LNCaP clone FGC (cell line): ENCODE data around the gene SCEL.

Experiments used
- DNase-seq: peaks from one replicate; pipeline ENCODE4 v3.0.0-alpha.2; 2011; ENCODE audit warnings: low read depth
- H3K4me3 ChIP-seq: 2 replicates; pipeline ENCODE4 v1.5.1; 2011; ENCODE audit warnings: mild to moderate bottlenecking, low read depth, low read length, control low read depth
- TF ChIP-seq, protein P1 (sequence below): IDR thresholded peaks from 2 replicates; pipeline ENCODE4 v1.5.1; 2012; ENCODE audit warnings: mild to moderate bottlenecking; ENCODE audit not compliant: control insufficient read depth, insufficient read depth; ENCODE audit errors: extremely low read depth

SCEL gene

DNA sequence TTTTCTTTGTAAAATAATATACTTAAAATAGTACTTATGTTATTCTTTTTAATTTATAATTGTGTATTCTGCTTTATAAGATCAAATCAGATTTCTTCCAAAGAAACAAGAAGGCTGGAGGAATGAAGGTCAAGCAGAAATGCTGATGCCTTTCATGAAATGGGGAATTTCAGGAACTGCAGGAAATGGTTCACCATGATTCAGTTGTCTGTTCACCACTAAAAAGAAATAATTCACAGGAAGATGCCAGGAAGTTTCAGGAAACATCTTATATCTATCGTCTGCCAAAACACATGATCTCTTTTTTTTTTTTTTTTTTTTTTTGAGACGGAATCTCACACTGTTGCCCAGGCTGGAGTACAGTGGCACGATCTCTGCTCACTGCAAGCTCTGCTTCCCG is 15.7 kb upstream of the SCEL start:
- no peak for DNase-seq
- H3K4me3 ChIP-seq = no peak overlapping the region
- TF ChIP-seq, protein P1, sequence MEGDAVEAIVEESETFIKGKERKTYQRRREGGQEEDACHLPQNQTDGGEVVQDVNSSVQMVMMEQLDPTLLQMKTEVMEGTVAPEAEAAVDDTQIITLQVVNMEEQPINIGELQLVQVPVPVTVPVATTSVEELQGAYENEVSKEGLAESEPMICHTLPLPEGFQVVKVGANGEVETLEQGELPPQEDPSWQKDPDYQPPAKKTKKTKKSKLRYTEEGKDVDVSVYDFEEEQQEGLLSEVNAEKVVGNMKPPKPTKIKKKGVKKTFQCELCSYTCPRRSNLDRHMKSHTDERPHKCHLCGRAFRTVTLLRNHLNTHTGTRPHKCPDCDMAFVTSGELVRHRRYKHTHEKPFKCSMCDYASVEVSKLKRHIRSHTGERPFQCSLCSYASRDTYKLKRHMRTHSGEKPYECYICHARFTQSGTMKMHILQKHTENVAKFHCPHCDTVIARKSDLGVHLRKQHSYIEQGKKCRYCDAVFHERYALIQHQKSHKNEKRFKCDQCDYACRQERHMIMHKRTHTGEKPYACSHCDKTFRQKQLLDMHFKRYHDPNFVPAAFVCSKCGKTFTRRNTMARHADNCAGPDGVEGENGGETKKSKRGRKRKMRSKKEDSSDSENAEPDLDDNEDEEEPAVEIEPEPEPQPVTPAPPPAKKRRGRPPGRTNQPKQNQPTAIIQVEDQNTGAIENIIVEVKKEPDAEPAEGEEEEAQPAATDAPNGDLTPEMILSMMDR = no peak

GRCh38 chr13:77521194-77521593 is 14.3 kb upstream of the SCEL start:
- H3K4me3 ChIP-seq = no peak overlapping the region
- TF ChIP-seq, protein P1 = no peak
- no peak for DNase-seq

- H3K4me3 ChIP-seq = no peak overlapping the region
- TF ChIP-seq, protein P1 = no peak
- no peak for DNase-seq
These were observed 13.7 kb upstream of the SCEL start for GRCh38 chr13:77521595-77522367.

- TF ChIP-seq, protein P1 = no peak
- no peak overlapping the region for H3K4me3 ChIP-seq
- DNase-seq = no peak
These were observed 13.1 kb upstream of the SCEL start for GRCh38 chr13:77522444-77522843.

DNA sequence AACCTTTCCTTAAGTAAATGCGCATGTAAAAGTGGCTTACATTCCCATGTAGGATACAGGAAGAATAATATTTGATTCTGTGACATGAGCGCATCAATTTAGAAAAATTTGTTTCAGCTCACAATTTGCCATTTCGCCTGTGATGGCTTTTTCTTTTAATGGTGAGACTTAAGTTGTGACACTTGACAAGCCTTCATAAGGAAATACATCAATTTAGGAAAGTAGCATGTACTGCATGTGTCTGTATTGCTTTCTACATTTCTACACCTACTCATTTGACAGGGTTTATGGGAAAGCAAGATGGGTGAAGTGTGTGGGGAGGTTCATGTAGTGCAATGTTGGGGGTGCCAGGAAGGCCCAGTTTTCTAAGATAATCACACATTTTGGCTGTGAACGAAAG is 12.1 kb upstream of the SCEL start:
- H3K4me3 ChIP-seq = no peak overlapping the region
- no peak for DNase-seq
- TF ChIP-seq, protein P1 = no peak

DNA sequence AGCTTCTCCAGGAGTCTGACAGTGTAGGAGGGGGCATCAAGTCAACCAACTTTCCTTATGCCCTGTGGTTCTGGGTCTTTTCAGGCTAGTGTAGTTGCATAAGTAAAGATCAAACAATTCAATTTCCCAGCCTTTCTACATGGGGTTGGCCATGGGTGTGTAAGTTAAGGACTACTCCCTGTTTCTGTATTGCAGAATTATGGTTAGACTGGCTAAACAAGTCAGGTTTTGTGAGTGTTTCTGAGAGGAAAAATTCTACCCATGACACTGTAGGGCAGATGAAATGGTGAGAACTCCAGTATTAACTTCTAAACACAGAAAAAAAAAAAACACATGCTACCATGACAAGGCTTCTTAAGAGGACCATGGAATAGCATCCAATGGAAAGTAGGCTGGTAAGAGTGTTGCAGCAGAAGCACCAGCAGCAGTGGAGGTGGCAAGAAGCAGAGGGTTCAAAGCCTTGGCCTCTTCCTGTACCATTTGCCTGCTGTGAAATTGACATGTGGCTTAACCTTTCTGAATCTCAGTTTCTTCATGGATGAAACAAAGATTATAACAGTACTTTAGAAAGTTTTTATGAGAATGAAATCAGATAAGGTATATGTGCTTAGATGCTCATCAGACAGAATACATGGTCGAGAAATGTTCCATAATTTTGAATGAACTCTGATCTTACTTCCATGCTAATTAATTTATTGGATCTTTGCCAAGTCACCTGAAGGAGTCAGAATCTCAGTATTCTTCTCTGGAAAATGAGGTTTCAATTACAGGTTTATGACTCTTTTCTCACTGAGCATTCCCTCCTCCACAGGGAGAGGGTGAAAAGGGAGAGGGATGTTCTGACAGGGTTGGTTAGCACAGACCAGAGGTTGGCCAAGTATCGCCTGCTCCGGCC is 11.4 kb upstream of the SCEL start:
- no peak overlapping the region for H3K4me3 ChIP-seq
- TF ChIP-seq, protein P1 = no peak
- no peak for DNase-seq
